ENCODE measurements around the gene TMEM204.

Gene TMEM204

GRCh38 chr16:1524366-1524765, 9.1 kb upstream of the TMEM204 start:
- DNase-seq, result no peak

DNA sequence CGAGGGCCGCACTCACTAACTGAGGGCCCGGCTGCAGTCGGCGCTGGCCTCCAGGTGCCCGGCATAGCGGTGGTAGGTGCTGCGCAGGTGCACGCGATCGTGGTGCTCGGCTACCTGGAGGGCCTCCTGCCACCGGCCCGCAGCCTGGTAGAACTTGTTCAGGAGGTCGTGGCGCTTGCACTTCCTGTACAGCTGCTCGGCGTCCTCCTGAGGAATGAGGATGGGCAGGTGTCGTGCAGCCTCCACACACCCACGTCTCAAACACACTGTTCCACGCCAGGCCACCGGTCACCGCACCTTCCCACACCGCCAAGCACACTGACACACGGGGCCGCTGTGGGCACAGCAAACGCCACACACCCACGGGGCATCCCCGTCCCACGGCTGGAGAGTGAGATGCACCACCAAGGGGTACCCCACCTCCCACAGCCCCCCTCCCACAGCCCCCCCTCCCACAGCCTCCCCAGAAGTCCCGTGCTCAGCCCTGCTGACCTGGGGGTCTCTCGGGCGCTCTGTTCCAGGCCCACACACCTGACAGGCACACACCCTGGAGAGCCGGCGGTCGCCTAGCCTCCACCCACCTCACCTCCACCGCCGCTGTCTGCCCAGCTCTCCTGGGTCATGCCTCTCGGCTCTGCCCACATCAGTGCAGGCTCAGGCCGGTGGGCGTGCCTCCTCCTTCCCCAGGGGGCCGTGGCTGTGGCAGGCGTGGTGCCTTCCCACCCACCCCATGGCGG, 7.4 kb upstream of the TMEM204 start:
- DNase-seq, result no peak

DNA sequence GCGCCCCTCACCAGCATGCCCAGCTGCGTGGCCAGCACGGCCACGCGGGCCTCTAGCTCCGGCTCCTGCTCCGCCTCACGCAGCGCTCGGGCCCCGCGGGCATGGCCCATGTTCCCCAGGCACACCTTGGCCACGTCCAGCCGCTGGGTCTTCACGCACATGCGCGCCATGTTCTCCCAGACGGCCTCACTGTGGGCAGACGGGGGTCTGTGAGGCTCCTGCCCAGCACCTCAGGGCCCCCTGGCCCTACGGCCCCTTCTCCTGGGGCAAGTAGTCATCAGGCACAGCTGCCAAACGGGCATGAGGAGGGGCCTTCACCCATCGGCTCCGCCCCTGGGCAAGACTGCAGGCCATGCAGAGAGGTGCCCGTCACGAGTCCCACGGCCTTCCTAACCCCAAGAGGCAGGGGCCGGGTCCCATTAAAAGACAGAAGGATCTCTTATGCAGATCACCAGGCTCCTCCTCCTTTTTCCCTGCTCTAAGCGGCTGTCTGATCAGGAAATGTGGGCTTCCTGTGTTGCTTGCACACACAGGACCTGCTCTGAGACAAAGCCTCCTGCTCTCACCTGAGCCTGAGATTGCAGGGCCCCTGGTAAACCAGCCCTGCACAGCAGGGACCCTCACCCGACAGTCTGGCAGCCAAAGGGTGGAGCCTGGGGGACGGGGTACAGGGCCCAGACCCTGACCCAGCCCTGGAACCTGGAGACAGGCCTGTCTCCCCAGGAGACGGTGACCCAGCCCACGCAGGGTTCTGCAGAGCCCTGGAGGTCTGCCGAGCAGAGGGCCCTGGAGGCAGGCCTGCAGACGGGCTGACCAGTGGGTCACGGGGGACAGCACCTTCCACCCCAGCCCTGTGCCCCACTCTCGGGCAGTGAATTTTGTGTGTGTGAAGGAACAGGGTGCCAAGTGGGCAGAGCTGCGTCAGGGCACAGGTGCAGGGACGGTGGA, 6.6 kb upstream of the TMEM204 start:
- DNase-seq, result no peak

DNA sequence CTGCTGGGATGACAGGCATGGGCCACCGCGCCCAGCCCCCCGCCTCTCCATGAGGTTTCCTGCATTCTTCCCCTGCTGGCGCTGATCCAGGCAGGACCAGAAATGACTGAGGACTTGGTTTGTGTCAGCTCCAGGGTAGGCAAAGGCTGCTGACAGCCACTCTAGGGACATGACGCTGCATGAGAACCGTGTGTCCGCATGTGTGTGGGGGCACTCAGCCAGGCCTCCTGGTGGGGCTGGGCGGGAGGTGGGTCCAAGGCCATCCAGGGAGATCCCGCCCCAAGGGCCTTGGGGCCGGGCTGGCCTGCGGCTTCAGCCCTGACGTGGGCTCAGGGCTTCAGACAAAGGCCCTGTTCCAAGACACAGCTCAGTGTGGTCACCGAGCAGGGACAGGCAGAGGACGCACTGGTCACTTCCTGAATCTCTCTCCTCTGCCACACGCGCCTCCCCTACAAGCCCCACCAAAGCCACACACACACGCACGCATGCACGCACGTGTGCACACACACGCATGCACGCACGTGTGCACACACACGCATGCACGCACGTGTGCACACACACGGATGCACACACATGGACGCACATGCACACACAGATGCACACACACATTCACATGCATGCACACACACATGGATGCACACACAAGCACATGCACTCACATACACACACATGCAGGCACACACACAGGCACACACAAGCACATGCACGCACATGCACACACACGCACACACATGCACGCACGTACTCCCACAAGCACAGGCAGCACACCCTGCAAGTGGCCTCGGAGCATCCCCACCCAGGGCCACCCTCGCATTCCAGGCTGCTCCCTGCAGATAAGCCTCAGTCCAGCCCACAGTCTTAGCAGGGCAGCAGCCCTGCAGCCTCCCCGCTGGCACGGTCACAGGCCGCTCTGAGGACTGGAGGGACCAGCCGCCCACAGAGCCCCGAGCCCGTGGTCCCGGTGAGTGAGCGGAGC, 5.3 kb upstream of the TMEM204 start:
- DNase-seq, result no peak

GRCh38 chr16:1528921-1529537, 4.4 kb upstream of the TMEM204 start:
- DNase-seq, result no peak

DNA sequence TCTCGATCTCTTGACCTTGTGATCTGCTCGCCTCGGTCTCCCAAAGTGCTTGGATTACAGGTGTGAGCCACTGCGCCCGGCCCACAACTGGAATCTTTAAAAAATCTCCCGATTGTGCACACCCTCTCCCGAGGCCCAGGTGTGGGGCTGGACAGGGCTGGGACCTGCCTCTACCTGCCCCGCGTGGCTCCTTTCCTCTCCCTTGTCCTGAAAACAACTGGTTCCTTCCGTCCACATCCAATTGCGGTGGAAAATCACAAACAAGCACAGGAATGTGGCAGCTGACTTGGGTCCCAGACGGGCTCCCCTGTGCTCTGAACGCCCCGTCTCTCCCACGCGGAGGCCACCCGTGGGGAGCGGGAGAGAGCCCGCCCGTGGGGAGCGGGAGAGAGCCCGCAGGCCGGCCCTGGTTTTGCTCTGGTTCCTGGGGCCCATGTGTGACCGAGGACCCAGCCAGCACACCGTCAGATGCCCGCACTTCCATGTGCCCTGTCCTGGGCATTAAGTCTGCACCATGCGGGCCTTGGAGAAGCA, 3.0 kb upstream of the TMEM204 start:
- DNase-seq, result no peak

GRCh38 chr16:1530883-1531637, 2.4 kb upstream of the TMEM204 start:
- no peak for DNase-seq

- DNase-seq, result no peak
Observed at GRCh38 chr16:1531638-1531910, 1.9 kb upstream of the TMEM204 start.

GRCh38 chr16:1532081-1532760, 1.2 kb upstream of the TMEM204 start:
- no peak for DNase-seq

GRCh38 chr16:1532771-1533170, 695 bp upstream of the TMEM204 start:
- no peak for DNase-seq

GRCh38 chr16:1534021-1535020, 855 bp downstream of the TMEM204 start:
- DNase-seq, result no peak

GRCh38 chr16:1535391-1536291, 2.2 kb downstream of the TMEM204 start:
- no peak for DNase-seq

DNA sequence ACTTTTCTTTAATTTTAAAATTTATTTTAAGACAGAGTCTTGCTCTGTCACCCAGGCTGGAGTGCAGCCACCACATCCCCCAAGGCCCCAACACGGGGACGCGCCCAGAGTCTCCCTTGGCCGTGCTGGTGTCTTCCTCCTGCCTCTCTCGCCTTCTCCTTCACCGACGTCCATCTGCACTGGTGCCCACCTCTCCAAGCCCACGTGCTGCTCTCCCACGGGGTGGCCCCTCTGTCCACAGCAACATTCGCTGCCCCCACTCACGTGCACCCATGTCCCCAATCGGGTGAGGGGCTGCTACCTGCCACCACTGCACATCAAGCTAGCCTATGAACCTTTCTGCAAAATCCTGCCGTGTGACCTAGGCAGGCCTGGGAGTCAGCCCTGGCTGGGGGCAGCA, 3.1 kb downstream of the TMEM204 start:
- no peak for DNase-seq

- no peak for DNase-seq
Observed at GRCh38 chr16:1537138-1537577, 3.7 kb downstream of the TMEM204 start.

DNA sequence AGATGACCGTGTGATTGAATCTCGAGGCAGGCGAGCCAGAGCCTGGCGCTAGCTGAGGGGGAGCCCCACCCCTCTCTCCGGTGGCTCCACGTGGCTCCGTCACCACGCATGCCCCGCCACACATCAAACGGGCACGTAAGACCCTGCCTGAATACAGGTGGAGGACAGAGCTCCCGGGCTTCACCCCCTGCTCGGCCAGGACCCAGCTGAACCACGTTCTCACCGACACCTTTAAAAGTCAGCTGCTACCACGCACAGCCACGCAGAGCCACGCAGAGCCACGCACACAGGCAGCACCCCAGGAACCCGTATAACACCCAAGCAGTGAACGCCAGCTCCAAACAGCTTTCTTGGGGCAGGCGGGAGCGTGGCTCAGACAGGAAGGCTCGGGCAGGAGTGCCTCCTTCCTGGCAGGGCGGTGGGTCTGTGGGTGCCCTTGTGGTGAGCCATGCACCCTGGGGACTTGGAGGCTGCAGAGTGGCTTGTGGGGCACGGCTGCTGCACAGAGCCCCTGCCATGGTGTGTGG, 4.4 kb downstream of the TMEM204 start:
- DNase-seq, result no peak

GRCh38 chr16:1538804-1539520, 5.5 kb downstream of the TMEM204 start:
- DNase-seq, result no peak

GRCh38 chr16:1539720-1540555, 6.5 kb downstream of the TMEM204 start:
- DNase-seq, result no peak

Measured in cortex of kidney (tissue), 1 donor.